NCI-H226 (cell line): ENCODE results near the gene SFXN5.
"Not testable (repeated sequence)": the region's sequence is repeated elsewhere in the genome, so short reads cannot be mapped to it uniquely, and the experiment has no call there.

Experiments used
- DNase-seq: peaks from one replicate; pipeline ENCODE4 v3.0.0-alpha.2; 2015

SFXN5 gene

DNA sequence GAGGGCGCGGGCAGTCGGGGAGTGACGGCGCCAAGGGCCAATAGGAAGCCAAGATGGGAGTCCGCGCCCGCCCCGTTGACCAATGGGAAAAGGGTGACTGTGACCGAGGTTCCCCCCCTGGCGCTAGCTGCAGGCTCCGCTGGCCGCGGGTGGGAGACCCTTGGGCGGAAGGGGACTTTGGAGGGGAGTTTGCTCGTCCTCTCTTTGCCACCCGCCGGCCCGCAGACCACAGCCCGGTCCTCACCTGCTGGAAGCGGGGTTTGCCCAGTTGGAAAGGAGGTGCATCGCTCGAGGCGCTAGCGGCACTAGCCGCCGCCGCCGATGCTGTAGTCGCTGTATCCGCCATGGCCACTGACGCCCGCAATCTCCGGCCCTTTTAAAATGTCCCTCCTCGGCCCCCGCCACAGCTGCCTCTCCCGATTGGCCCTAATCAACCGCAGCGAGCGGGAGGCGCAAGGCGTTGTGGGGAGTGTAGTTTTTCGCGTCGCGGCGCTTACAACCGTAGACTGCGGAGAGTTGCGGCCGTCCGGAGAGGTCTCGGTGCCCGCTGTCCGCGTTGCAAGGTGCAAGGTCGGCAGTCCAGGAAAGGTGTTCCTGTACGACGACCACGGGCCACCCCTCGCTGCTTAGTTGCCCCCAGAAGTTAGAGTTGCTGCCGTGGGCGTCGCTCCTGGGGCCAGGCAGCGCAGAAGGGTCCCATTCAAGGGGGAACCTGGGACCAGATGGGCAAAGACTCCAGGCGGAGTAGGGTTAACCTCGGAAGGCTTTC lies at the start of gene SFXN5:
TSS of gene SFXN5 (minus strand) at position 353 of the 769 bp plus-strand sequence. CDS start at position 346, 7 bp downstream.
- peak; percentile 88 for DNase-seq

- DNase-seq: not testable (repeated sequence)
Measured at GRCh38 chr2:73119611-73120239, 48.2 kb upstream of the SFXN5 start.

- DNase-seq: peak; percentile 12
Measured at GRCh38 chr2:73117441-73117840, 45.9 kb upstream of the SFXN5 start.

- no peak for DNase-seq
Measured at GRCh38 chr2:73116182-73116960, 44.9 kb upstream of the SFXN5 start.

DNA sequence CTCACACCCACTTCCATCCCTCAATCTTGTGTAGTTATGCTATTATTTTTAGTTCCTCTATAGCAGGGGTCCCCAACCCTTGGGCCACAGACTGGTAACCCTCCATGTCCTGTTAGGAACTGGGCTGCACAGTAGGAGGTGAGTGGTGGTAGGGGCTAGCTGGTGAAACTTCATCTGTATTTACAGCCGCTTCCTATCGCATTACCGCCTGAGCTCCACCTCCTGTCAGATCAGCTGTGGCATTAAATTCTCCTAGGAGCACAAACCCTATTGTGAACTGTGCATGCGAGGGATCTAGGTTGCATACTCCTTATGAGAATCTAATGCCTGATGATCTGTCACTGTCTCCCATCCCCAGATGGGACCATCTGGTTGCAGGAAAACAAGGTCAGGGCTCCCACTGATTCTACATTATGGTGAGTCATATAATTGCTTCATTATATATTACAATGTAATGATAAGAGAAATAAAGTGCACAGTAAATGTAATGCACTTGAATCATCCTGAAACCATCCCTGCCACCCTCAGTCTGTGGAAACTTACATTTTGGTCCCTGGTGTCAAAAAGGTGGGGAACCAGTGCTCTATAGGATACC lies 42.9 kb upstream of the SFXN5 start:
- DNase-seq: peak; percentile 42

GRCh38 chr2:73112913-73113854 lies 41.7 kb upstream of the SFXN5 start, which contains the start of gene RAB11FIP5:
Gene RAB11FIP5, minus strand, starts transcription at chr2:73112948. Its CDS starts 171 bp downstream, at chr2:73112777.
- peak; percentile 83 for DNase-seq

- DNase-seq: peak; percentile 29
Measured at GRCh38 chr2:73112026-73112912, 40.8 kb upstream of the SFXN5 start.

- DNase-seq: peak; percentile 63
Measured at GRCh38 chr2:73111073-73112025, 39.8 kb upstream of the SFXN5 start.

- peak; percentile 51 for DNase-seq
Measured at GRCh38 chr2:73110168-73111072, 38.9 kb upstream of the SFXN5 start.

GRCh38 chr2:73109431-73110167 lies 38.1 kb upstream of the SFXN5 start:
- DNase-seq: no peak

GRCh38 chr2:73107211-73107926 lies 35.9 kb upstream of the SFXN5 start:
- peak; percentile 72 for DNase-seq

- DNase-seq: no peak
Measured at GRCh38 chr2:73106791-73107190, 35.3 kb upstream of the SFXN5 start.

DNA sequence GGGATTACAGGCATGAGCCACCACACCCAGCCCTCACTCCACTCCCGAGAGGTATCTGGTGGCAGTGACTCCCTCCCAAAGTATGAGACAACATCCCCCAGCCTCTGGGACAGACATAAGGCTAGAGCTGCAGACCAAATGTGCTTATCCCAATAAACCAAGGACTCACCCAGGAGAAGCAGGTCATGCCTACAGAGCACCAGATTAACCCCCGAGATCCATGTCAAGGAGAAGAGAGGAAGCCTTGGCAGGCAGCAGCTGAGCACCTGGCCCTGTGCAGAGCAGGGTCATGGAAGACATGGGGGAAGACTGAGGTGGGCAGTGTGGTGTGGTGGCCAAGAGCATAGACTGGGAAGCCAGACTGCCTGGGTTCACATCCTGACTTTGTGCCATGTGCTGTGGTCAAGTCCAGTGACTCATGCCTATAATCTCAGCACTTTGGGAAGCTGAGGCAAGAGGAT lies 34.0 kb upstream of the SFXN5 start:
- DNase-seq: no peak

- DNase-seq: no peak
Measured at GRCh38 chr2:73104933-73105332, 33.4 kb upstream of the SFXN5 start.

DNA sequence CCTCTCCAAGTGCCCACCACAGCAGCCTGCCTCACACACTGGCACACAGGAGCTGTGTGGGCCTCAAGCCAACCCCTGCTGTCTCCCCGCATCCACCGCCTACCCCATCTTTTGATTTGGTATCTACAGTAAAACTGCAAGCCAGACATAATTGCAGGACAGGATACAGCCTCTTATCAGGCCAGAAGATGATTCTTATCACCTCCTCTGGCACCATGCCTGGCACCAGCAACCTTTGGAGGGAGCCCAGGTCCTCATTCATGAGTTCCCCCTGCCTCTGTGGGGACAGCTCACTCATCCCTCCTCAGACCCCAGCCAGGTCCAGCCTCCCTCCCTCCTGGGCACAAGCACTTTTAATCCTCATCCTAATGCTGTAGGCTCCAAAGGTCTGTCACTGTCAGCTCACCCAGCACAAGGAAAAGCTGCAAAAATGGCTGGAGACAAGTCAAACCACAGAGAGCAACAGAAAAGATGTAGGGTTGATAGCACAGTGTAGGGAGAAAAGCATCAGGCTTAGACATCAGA lies 31.6 kb upstream of the SFXN5 start:
- DNase-seq: no peak

- DNase-seq: no peak
Measured at GRCh38 chr2:73101626-73102256, 30.2 kb upstream of the SFXN5 start.
